Upper lobe of right lung (tissue), 1 donor: ENCODE results near the gene MYO1B. TPM values are rescaled to one million over a fixed set of nuclear protein-coding genes. Genes with fewer than 3 reads are reported as not detected.
A peak's percentile ranks its signal among the peaks of the same experiment; 100 is the strongest.

ENCODE experiments used
- ATAC-seq: fragments of 200-7000 bp; cut with Tn5 transposase; one replicate; pipeline ENCODE4 v1.9.1; 2020; ENCODE audit warnings: mild to moderate bottlenecking, moderate library complexity
- DNase-seq: peaks from one replicate; pipeline ENCODE4 v3.0.0-alpha.2; 2020
- H3K27ac ChIP-seq: fragments of 200-600 bp; one replicate; pipeline ENCODE4 v1.8.0; 2022
- H3K27me3 ChIP-seq: fragments of 200-600 bp; one replicate; pipeline ENCODE4 v1.8.0; 2022; ENCODE audit warnings: mild to moderate bottlenecking
- H3K36me3 ChIP-seq: fragments of 200-600 bp; one replicate; pipeline ENCODE4 v1.8.0; 2022
- H3K4me1 ChIP-seq: fragments of 200-600 bp; one replicate; pipeline ENCODE4 v1.8.0; 2022
- H3K4me3 ChIP-seq: fragments of 200-600 bp; one replicate; pipeline ENCODE4 v1.8.0; 2022; ENCODE audit warnings: mild to moderate bottlenecking
- H3K9me3 ChIP-seq: fragments of 200-600 bp; one replicate; pipeline ENCODE4 v1.8.0; 2022
- intact Hi-C: fragments of 100-400 bp; cut with DNase I; formaldehyde crosslinking; loops from one replicate; pipeline ENCODE4 v1.11.0; 2022
- total RNA-seq: library from RNA; stranded (reverse); fragmentation: NEBNext Ultra II Directional; extraction: Animal tissue kit (Norgen Biotek cat#: 25700); gene quantifications from one replicate; pipeline ENCODE4 v1.2.1, GENCODE V29; 2021
- TF ChIP-seq, protein P1 (sequence below): fragments of 200-600 bp; IDR thresholded peaks from one replicate; pipeline ENCODE4 v1.8.0; 2022; ENCODE audit warnings: antibody characterized with exemption
- donor health status: DM: no; HTN: yes; CAD: no; lungs with severe emphysema.

Gene MYO1B
- total RNA-seq, 1 donor from 2014 or later: 231 TPM

DNA sequence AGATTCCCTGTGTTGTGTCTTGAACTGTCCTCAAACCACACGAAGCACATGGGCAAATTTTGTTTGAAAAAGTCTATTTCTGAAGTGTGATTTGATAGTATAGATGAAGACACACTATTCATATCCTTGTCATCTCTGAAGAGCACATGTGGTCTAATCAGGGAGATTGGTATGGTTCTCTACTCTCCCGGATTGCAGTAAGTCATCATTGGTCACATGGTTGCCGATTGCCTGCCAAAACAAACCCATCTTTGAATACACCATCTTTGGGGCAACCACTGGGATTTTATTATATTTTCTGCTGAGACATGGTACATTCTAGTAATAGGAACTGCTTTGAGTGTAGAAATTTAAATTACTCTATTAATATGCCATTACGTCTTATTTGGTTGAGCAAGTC, 186.9 kb downstream of the MYO1B start:
- H3K27ac ChIP-seq: no peak overlapping the region
- no peaks in the 10 kb centered on the region for H3K4me1 ChIP-seq
- H3K4me3 ChIP-seq: no peak overlapping the region
- intact Hi-C loops: no loop called here
- no peaks in the 10 kb centered on the region for H3K27me3 ChIP-seq
- ATAC-seq (no peak), DNase-seq (no peak)
- H3K9me3 ChIP-seq: no peaks in the 10 kb centered on the region
- no peaks in the 10 kb centered on the region for H3K36me3 ChIP-seq
- TF ChIP-seq, protein P1, sequence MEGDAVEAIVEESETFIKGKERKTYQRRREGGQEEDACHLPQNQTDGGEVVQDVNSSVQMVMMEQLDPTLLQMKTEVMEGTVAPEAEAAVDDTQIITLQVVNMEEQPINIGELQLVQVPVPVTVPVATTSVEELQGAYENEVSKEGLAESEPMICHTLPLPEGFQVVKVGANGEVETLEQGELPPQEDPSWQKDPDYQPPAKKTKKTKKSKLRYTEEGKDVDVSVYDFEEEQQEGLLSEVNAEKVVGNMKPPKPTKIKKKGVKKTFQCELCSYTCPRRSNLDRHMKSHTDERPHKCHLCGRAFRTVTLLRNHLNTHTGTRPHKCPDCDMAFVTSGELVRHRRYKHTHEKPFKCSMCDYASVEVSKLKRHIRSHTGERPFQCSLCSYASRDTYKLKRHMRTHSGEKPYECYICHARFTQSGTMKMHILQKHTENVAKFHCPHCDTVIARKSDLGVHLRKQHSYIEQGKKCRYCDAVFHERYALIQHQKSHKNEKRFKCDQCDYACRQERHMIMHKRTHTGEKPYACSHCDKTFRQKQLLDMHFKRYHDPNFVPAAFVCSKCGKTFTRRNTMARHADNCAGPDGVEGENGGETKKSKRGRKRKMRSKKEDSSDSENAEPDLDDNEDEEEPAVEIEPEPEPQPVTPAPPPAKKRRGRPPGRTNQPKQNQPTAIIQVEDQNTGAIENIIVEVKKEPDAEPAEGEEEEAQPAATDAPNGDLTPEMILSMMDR: no peak

DNA sequence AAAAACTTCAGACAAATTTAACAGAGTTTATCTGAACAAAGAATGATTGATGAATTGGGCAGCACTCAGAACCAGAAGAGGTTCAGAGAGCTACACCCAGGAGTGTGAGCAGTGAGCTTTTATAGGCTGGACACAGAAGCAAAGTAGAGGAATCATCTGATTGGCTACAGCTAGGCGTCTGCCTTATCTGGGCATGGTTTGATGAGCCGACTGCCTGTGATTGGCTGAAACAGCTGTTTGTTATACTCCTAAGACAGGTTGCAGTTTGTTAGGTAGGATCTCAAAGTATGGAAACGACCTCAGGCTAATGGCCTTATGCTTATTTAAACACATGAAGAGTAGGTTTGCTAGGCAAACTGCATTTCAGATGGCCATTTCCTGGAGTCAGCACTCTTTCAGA, 188.9 kb downstream of the MYO1B start:
- intact Hi-C loops: no loop called here
- Histone ChIP-seq H3K27ac (no peak overlapping the region), H3K36me3 (no peaks in the 10 kb centered on the region), H3K4me1 (no peaks in the 10 kb centered on the region), H3K4me3 (no peak overlapping the region), H3K27me3 (no peaks in the 10 kb centered on the region), H3K9me3 (no peaks in the 10 kb centered on the region)
- DNase-seq (no peak), ATAC-seq (no peak)
- TF ChIP-seq, protein P1: no peak

DNA sequence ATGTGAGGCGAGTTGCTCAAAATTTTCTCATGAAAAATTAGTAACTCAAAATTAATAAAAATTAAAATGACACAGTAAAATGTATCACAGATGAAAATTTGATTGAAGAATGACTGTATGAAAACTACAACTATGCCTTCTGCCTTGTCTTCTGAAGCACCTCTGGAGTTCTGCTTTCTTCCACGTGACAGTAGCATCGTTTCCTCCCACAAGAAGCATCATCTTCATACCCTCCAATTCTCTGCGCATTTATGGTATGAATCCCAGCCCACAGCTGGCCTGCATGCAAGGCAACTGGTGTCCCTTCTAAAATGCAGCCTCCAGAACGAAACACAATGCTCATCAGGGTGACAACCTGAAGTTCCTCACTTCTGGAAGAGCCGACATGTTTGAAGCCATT, 189.9 kb downstream of the MYO1B start:
- Histone ChIP-seq H3K9me3 (no peaks in the 10 kb centered on the region), H3K27me3 (no peaks in the 10 kb centered on the region), H3K27ac (no peak overlapping the region), H3K36me3 (no peaks in the 10 kb centered on the region), H3K4me3 (no peak overlapping the region), H3K4me1 (no peaks in the 10 kb centered on the region)
- no peak for ATAC-seq
- TF ChIP-seq, protein P1: no peak
- DNase-seq: no peak
- intact Hi-C loops: no loop called here

DNA sequence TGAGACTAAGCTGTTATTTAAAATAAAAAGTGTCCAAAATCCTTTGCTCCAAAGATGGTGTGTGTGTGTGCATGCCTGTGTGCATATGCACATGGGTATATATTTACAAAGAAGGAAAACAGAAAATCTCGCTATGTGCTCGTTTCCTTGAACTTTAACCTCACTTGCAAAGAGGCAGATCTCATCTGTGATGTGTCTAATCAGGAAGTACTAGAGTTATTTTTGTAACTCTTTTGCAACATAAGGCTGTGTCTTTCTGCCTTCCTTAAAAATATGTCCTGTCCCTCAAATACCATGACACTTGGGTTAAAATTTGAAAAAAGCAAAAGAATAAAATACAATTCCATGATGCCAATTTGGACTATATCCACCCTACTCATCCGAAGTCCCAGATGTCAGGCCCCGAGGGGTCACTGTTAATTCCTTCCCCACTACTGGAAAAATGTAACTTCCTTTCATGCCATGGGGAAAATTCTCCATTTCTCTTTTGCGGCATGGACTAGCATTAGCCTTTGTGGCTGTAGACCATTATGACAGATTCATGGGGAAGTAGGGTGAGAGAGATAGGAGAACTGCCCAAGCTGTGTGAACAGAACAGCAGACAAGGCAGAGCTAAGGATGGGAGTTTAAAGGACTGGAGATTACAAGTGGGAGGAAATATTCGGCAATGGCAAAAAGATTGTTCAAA, 191.3 kb downstream of the MYO1B start:
- TF ChIP-seq, protein P1: no peak
- DNase-seq (no peak), ATAC-seq (peak; percentile 89)
- Histone ChIP-seq H3K36me3 (no peaks in the 10 kb centered on the region), H3K4me1 (no peaks in the 10 kb centered on the region), H3K27ac (peak overlapping the region; percentile 39), H3K4me3 (no peak overlapping the region), H3K9me3 (no peaks in the 10 kb centered on the region), H3K27me3 (no peaks in the 10 kb centered on the region)
- intact Hi-C loops: no loop called here

DNA sequence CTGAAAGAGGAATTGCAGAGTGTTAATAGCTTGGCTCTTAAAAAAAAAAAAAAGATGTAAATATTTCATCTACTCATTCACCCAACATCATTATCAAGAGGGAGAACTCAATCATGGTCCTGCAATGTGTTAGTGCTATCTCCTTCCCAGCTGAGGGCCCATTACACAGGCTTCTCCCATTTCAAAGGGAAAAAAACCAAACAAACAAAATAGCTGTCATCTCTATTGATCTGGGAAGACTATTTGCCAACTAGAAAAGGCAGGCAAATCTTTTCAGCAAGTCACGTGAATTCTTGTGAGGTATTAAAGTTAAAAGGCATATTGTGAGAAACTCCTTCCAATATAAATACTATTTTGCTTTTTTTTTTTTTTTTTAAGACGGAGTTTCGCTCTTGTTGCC, 194.3 kb downstream of the MYO1B start:
- Histone ChIP-seq H3K4me3 (no peak overlapping the region), H3K27ac (no peak overlapping the region), H3K4me1 (no peaks in the 10 kb centered on the region), H3K27me3 (no peaks in the 10 kb centered on the region), H3K36me3 (no peaks in the 10 kb centered on the region), H3K9me3 (no peaks in the 10 kb centered on the region)
- ATAC-seq (no peak), DNase-seq (no peak)
- TF ChIP-seq, protein P1: no peak
- intact Hi-C loops: no loop called here
